ENCODE results near the gene ZIC4.

Gene ZIC4

GRCh38 chr3:147428754-147429153 is 22.4 kb upstream of the ZIC4 start:
- no peaks in the 10 kb centered on the region for H3K27me3 ChIP-seq (ENCODE audit: low read depth, low read length)
- H3K79me2 ChIP-seq (ENCODE audit: low read length): no peaks in the 10 kb centered on the region
- H3K4me3 ChIP-seq (ENCODE audit: low read length): no peak overlapping the region
- no peak overlapping the region for H2AFZ ChIP-seq (ENCODE audit: low read depth, low read length)
- H3K27ac ChIP-seq (ENCODE audit: low read length): no peak overlapping the region
- H3K36me3 ChIP-seq (replicated peaks; ENCODE audit: low read depth, low read length): no peaks in the 10 kb centered on the region
- no peak overlapping the region for H3K4me2 ChIP-seq (ENCODE audit: low read length)
- H4K20me1 ChIP-seq (ENCODE audit: insufficient read depth, low read length): no peaks in the 10 kb centered on the region
- TF ChIP-seq EZH2phosphoT487 (IDR thresholded peaks at IDR 0.05; ENCODE audit: low read depth) (no peak), CTCF (IDR thresholded peaks at IDR 0.05; ENCODE audit: low read depth, low read length) (no peak)
- no peak overlapping the region for H3K9ac ChIP-seq (ENCODE audit: low read length)
- no peaks in the 10 kb centered on the region; the same call in 1 of the 2 replicates for H3K4me1 ChIP-seq (ENCODE audit: low read length)
- H3K9me3 ChIP-seq (ENCODE audit: insufficient read depth, low read length): no peaks in the 10 kb centered on the region

DNA sequence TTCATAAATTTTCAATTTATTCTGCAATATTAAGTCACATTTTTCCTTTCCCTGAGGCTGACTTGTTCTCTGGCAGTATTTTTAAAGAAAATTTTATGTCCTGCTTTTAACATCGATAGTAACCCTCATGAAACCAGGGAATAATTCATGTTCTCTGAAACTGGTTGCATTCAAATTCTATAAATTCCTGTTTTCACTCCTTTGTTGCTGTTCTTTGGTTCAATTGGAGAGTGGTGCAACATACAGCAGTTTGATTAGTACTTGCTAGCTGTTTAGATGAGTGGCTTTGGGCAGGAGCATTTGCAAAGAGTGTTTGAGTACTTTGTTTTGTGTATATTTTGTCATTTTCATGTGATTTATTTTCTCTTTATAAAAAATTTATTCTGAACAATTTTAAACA is 22.0 kb upstream of the ZIC4 start:
- H3K4me3 ChIP-seq (ENCODE audit: low read length): no peak overlapping the region
- no peaks in the 10 kb centered on the region; the same call in 1 of the 2 replicates for H3K4me1 ChIP-seq (ENCODE audit: low read length)
- H3K27me3 ChIP-seq (ENCODE audit: low read depth, low read length): no peaks in the 10 kb centered on the region
- no peak for TF ChIP-seq CTCF (IDR thresholded peaks at IDR 0.05; ENCODE audit: low read depth, low read length)
- H2AFZ ChIP-seq (ENCODE audit: low read depth, low read length): no peak overlapping the region
- H3K79me2 ChIP-seq (ENCODE audit: low read length): no peaks in the 10 kb centered on the region
- H3K36me3 ChIP-seq (replicated peaks; ENCODE audit: low read depth, low read length): no peaks in the 10 kb centered on the region
- H3K9me3 ChIP-seq (ENCODE audit: insufficient read depth, low read length): no peaks in the 10 kb centered on the region
- H4K20me1 ChIP-seq (ENCODE audit: insufficient read depth, low read length): no peaks in the 10 kb centered on the region
- H3K9ac ChIP-seq (ENCODE audit: low read length): no peak overlapping the region
- no peak overlapping the region for H3K4me2 ChIP-seq (ENCODE audit: low read length)
- no peak overlapping the region for H3K27ac ChIP-seq (ENCODE audit: low read length)

- no peaks in the 10 kb centered on the region for H3K79me2 ChIP-seq (ENCODE audit: low read length)
- H4K20me1 ChIP-seq (ENCODE audit: insufficient read depth, low read length): no peaks in the 10 kb centered on the region
- no peaks in the 10 kb centered on the region; the same call in 1 of the 2 replicates for H3K4me1 ChIP-seq (ENCODE audit: low read length)
- H3K4me3 ChIP-seq (ENCODE audit: low read length): no peak overlapping the region
- no peak overlapping the region for H3K9ac ChIP-seq (ENCODE audit: low read length)
- H3K27ac ChIP-seq (ENCODE audit: low read length): no peak overlapping the region
- H3K9me3 ChIP-seq (ENCODE audit: insufficient read depth, low read length): no peaks in the 10 kb centered on the region
- H2AFZ ChIP-seq (ENCODE audit: low read depth, low read length): no peak overlapping the region
- H3K4me2 ChIP-seq (ENCODE audit: low read length): no peak overlapping the region
- no peaks in the 10 kb centered on the region for H3K36me3 ChIP-seq (replicated peaks; ENCODE audit: low read depth, low read length)
- H3K27me3 ChIP-seq (ENCODE audit: low read depth, low read length): no peaks in the 10 kb centered on the region
- TF ChIP-seq CTCF (IDR thresholded peaks at IDR 0.05; ENCODE audit: low read depth, low read length) (no peak), EZH2phosphoT487 (IDR thresholded peaks at IDR 0.05; ENCODE audit: low read depth) (no peak)
Observed at GRCh38 chr3:147427746-147428145, 21.4 kb upstream of the ZIC4 start.

DNA sequence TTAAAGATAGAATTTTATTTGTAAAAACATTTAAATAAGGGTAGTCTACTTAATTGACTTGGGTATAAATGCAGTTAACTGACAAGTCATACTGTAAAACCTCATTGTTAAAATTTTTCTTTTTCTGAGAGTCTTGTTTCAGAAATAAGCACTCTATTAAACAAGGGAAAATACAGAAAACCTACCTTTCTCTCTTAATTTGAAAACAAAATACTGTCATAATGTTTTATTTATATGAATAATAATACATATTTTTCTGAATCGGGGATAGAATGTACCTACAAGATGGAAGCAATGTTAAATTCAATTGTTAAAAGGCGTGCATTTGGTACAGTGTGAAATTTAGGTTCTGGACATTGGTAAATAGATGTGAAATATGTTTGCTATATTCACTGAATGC is 20.6 kb upstream of the ZIC4 start:
- no peak overlapping the region for H3K9ac ChIP-seq (ENCODE audit: low read length)
- H3K4me2 ChIP-seq (ENCODE audit: low read length): no peak overlapping the region
- no peak overlapping the region for H3K4me3 ChIP-seq (ENCODE audit: low read length)
- H3K4me1 ChIP-seq (ENCODE audit: low read length): no peaks in the 10 kb centered on the region; the same call in 1 of the 2 replicates
- H3K9me3 ChIP-seq (ENCODE audit: insufficient read depth, low read length): no peaks in the 10 kb centered on the region
- no peaks in the 10 kb centered on the region for H3K27me3 ChIP-seq (ENCODE audit: low read depth, low read length)
- no peaks in the 10 kb centered on the region for H4K20me1 ChIP-seq (ENCODE audit: insufficient read depth, low read length)
- no peak overlapping the region for H2AFZ ChIP-seq (ENCODE audit: low read depth, low read length)
- TF ChIP-seq CTCF (IDR thresholded peaks at IDR 0.05; ENCODE audit: low read depth, low read length) (no peak), EZH2phosphoT487 (IDR thresholded peaks at IDR 0.05; ENCODE audit: low read depth) (no peak)
- no peak overlapping the region for H3K27ac ChIP-seq (ENCODE audit: low read length)
- H3K36me3 ChIP-seq (replicated peaks; ENCODE audit: low read depth, low read length): no peaks in the 10 kb centered on the region
- H3K79me2 ChIP-seq (ENCODE audit: low read length): no peaks in the 10 kb centered on the region

Measured in OCI-LY3 (cell line).